Neutrophil (primary cell): Measurements from ENCODE around the gene IFT20.
A peak's percentile ranks its signal among the peaks of the same experiment; 100 is the strongest.

Source experiments
- H3K27ac ChIP-seq: fragments of 200-600 bp; sonication (generic); 2 replicates; pipeline ENCODE4 v1.5.1; 2016; ENCODE audit warnings: mild to moderate bottlenecking, moderate library complexity
- H3K27me3 ChIP-seq: fragments of 200-600 bp; sonication (generic); 2 replicates; pipeline ENCODE4 v1.6.0; 2016; ENCODE audit warnings: mild to moderate bottlenecking
- H3K36me3 ChIP-seq: fragments of 200-600 bp; sonication (generic); 2 replicates; pipeline ENCODE4 v1.5.1; 2017
- H3K4me1 ChIP-seq, 2 experiments: fragments of 200-600 bp in 1 of 2; sonication (generic) in 1 of 2; 1 replicate in 1 of 2; 2 replicates in 1 of 2; pipeline versions ENCODE4 v1.5.1 to v1.6.1; 2013 to 2016; ENCODE audit warnings: low read depth in 1 of 2, low read length in 1 of 2, mild to moderate bottlenecking in 1 of 2, moderate library complexity in 1 of 2; ENCODE audit not compliant: control insufficient read depth in 1 of 2, insufficient read depth in 1 of 2
- H3K4me3 ChIP-seq, 2 experiments: fragments of 200-600 bp in 1 of 2; sonication (generic) in 1 of 2; 1 replicate in 1 of 2; 2 replicates in 1 of 2; pipeline ENCODE4 v1.5.1; 2013 to 2016; ENCODE audit warnings: low read depth in 1 of 2, low read length in 1 of 2, mild to moderate bottlenecking in 1 of 2, moderate library complexity in 1 of 2
- H3K9me3 ChIP-seq: fragments of 200-600 bp; sonication (generic); 2 replicates; pipeline ENCODE4 v1.5.1; 2016
- CTCF ChIP-seq: fragments of 200-600 bp; sonication (generic); IDR thresholded peaks from 2 replicates; pipeline ENCODE4 v1.5.1; 2016; ENCODE audit warnings: antibody characterized with exemption

Gene IFT20, protein sequence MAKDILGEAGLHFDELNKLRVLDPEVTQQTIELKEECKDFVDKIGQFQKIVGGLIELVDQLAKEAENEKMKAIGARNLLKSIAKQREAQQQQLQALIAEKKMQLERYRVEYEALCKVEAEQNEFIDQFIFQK

GRCh38 chr17:28335201-28335958, at the start of gene IFT20, which contains the start of gene TNFAIP1:
TSS of gene IFT20 (minus strand) at chr17:28335472. CDS start at chr17:28331985, 3,487 bp downstream.
TSS of gene TNFAIP1 (plus strand) at chr17:28335761. CDS start at chr17:28339522, 3,761 bp downstream.
- H3K4me1 ChIP-seq: peaks cover 38 to 42% of the 10 kb centered on the region in 2 experiments
- no peaks in the 10 kb centered on the region for H3K9me3 ChIP-seq
- no peak for TF ChIP-seq CTCF
- H3K27me3 ChIP-seq: no peaks in the 10 kb centered on the region
- H3K4me3 ChIP-seq: peak within 1 kb of the TSS; percentile 84 to 88
- H3K27ac ChIP-seq: peak within 1 kb of the TSS; percentile 90
- peaks cover 31% of the 10 kb centered on the region for H3K36me3 ChIP-seq

DNA sequence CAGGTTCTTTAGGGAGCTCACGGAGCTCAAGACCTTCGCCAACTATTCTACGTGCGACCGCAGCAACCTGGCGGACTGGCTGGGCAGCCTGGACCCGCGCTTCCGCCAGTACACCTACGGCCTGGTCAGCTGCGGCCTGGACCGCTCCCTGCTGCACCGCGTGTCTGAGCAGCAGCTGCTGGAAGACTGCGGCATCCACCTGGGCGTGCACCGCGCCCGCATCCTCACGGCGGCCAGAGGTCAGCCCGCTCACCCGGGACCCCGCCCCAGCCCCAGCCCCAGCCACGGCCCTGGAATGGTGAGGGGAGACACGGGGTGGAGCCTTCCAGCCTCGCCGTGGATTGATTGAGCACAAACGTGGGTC, 49.7 kb upstream of the IFT20 start:
- no peaks in the 10 kb centered on the region for H3K36me3 ChIP-seq

GRCh38 chr17:28384281-28385036, 49.2 kb upstream of the IFT20 start:
- Histone ChIP-seq H3K4me1 (peaks cover 13 to 29% of the 10 kb centered on the region in 2 experiments), H3K27ac (no peak overlapping the region), H3K4me3 (peak overlapping the region; percentile 20 to 52)

More for the DNA sequence above, 49.7 kb upstream of the IFT20 start:
- H3K27me3 ChIP-seq: peaks cover 58% of the 10 kb centered on the region
- TF ChIP-seq CTCF: no peak
- H3K4me1 ChIP-seq: peaks cover 13 to 29% of the 10 kb centered on the region in 2 experiments
- peak overlapping the region in 1 of 2 experiments; percentile 52 for H3K4me3 ChIP-seq
- H3K9me3 ChIP-seq: no peaks in the 10 kb centered on the region
- no peak overlapping the region for H3K27ac ChIP-seq

DNA sequence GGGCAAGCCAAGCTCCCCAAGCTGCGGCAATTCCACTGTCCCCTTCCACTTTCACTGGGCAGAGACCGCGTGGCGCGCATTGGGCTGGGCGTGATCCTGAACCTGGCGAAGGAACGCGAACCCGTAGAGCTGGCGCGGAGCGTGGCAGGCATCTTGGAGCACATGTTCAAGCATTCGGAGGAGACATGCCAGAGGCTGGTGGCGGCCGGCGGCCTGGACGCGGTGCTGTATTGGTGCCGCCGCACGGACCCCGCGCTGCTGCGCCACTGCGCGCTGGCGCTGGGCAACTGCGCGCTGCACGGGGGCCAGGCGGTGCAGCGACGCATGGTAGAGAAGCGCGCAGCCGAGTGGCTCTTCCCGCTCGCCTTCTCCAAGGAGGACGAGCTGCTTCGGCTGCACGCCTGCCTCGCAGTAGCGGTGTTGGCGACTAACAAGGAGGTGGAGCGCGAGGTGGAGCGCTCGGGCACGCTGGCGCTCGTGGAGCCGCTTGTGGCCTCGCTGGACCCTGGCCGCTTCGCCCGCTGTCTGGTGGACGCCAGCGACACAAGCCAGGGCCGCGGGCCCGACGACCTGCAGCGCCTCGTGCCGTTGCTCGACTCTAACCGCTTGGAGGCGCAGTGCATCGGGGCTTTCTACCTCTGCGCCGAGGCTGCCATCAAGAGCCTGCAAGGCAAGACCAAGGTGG, 46.0 kb upstream of the IFT20 start:
- Histone ChIP-seq H3K27ac (no peak overlapping the region), H3K4me3 (no peak overlapping the region), H3K36me3 (no peaks in the 10 kb centered on the region), H3K27me3 (peaks cover 64% of the 10 kb centered on the region), H3K9me3 (no peaks in the 10 kb centered on the region), H3K4me1 (peaks cover 13 to 29% of the 10 kb centered on the region in 2 experiments)
- no peak for TF ChIP-seq CTCF

More at GRCh38 chr17:28384281-28385036, 49.2 kb upstream of the IFT20 start:
- Histone ChIP-seq H3K9me3 (no peaks in the 10 kb centered on the region), H3K27me3 (peaks cover 58% of the 10 kb centered on the region), H3K36me3 (no peaks in the 10 kb centered on the region)
- TF ChIP-seq CTCF: no peak
